ENCODE measurements around the gene STK32A.

DNA sequence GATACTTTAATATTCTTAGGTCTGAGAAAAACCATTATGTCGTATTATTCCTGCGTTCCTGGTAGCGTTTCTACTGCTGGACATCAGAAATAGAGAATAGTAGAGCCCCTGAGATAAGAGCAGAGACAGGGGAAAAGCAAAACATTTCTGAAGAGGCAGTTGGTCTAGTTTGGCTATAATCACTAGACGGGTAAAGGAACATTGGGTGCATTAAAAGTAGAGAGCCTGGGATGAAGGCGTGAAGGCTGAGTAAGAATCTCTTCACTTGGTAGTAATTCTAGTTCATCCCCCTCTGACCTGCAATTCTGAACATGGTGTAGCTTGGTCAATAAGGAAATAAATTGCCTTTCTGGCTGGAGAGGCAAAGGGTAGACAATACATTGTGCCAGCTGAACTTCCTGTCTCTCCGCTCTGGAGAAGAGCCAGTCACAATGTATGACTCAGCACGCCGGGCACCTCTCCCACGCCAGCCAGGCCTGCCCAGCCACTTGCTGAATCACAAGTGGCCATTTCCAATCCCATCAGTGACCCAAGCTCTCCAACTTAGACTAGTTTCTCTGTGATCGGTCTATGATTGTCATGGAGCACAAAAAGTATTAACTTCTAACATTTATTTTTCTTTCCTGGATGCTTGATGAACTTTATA, 75.4 kb downstream of the STK32A start:
- TF ChIP-seq, protein P1, sequence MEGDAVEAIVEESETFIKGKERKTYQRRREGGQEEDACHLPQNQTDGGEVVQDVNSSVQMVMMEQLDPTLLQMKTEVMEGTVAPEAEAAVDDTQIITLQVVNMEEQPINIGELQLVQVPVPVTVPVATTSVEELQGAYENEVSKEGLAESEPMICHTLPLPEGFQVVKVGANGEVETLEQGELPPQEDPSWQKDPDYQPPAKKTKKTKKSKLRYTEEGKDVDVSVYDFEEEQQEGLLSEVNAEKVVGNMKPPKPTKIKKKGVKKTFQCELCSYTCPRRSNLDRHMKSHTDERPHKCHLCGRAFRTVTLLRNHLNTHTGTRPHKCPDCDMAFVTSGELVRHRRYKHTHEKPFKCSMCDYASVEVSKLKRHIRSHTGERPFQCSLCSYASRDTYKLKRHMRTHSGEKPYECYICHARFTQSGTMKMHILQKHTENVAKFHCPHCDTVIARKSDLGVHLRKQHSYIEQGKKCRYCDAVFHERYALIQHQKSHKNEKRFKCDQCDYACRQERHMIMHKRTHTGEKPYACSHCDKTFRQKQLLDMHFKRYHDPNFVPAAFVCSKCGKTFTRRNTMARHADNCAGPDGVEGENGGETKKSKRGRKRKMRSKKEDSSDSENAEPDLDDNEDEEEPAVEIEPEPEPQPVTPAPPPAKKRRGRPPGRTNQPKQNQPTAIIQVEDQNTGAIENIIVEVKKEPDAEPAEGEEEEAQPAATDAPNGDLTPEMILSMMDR (IDR thresholded peaks at IDR 0.05; ENCODE audit: insufficient read depth, low read length): no peak
- no peak for TF ChIP-seq GABPA (IDR thresholded peaks at IDR 0.05; ENCODE audit: low read depth)
- TF ChIP-seq SPI1 (IDR thresholded peaks at IDR 0.05; ENCODE audit: borderline replicate concordance, low read depth): peak; percentile 21; the same call in 1 of the 2 replicates
- TF ChIP-seq POLR2AphosphoS5 (IDR thresholded peaks at IDR 0.05; ENCODE audit: low read depth): no peak
